HTR-8/SVneo (cell line): ENCODE data around the gene TBL1X.
A peak's percentile ranks its signal among the peaks of the same experiment; 100 is the strongest.

Experiments
- DNase-seq: peaks from one replicate; pipeline ENCODE4 v3.0.0; 2011; ENCODE audit warnings: low spot score, mixed read lengths; ENCODE audit not compliant: insufficient read length
- FAIRE-seq: peaks from 2 replicates; lab custom pipeline; 2011; peaks lifted over from hg19 to GRCh38; lab: Jason Lieb, UNC

Gene TBL1X

DNA sequence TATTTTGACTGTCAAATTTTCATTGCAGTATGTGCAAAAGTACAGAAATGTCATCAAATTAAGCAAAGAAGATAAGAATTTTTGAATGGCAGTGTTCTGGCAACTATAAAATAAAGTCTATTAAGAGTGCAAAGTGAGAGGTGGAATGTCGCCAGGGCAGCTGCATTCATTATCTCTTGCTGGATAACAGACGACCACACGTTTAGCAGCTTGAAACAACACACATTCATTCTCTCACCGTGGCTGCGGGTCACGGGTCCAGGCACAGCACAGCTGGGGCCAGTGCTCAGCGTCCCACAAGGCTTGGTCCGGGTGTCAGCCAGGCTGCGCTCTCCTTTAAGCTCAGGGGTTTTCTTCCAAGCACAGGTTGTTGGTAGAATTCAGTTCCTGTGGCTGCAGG lies 186.9 kb downstream of the TBL1X start:
- FAIRE-seq (no peak), DNase-seq (no peak)

DNA sequence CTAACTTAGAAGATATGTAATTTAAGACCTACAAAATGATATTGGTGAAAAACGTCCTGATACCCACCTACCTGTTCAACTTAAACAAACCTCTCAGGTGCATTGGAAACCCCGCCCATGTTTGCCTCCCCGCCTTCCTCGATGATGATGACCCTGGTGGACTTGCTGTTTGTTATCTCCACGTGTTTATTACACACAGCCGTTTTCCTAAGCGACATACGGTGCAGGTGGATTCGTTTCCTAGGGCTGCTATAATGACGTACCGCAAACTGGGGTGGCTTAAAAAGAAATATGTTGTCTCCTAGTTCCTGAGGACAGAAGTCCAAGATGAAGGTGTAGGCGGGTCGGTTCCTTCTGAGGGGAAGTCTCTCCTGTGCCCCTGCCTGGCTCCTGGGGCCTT lies 190.1 kb downstream of the TBL1X start:
- FAIRE-seq (no peak), DNase-seq (no peak)

DNA sequence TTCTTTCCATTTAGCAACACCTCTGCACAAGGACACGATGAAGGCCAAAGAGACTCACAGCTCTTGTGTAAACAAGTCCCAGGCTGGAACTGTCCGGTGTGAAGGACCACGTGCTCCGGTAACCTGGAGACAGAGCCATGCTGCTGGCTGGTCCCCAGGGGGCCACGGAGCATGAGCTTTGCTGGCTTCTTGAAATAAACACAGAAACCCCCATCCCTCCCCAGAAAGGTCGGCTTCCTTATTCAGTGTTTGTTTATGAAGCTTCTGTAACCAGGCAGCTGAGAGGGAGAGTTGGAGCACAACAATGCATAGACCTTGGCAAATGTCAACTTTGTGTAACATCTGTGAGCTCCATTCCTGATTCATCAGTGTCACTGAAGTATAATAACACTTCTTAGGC lies 191.4 kb downstream of the TBL1X start:
- DNase-seq (no peak), FAIRE-seq (no peak)

DNA sequence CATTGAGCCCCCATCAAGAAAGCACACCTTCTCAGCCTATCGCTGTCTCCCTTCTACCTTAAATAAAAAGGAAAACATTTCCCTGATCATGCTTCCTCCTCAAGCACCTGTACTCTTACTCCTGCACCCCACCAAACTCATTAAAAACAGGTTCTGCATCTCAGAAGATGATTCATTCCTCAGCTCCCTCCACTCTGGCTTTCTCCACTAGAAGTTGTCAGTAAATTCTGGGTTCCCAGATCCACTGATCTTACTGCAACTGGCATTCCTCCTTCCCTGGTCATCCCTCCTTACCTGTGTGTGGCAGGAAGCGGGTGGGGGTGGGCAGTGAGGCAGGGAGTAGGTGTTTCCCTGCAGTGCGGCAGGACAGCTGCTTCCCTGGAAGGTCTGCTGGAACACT lies 192.0 kb downstream of the TBL1X start:
- FAIRE-seq: no peak

DNA sequence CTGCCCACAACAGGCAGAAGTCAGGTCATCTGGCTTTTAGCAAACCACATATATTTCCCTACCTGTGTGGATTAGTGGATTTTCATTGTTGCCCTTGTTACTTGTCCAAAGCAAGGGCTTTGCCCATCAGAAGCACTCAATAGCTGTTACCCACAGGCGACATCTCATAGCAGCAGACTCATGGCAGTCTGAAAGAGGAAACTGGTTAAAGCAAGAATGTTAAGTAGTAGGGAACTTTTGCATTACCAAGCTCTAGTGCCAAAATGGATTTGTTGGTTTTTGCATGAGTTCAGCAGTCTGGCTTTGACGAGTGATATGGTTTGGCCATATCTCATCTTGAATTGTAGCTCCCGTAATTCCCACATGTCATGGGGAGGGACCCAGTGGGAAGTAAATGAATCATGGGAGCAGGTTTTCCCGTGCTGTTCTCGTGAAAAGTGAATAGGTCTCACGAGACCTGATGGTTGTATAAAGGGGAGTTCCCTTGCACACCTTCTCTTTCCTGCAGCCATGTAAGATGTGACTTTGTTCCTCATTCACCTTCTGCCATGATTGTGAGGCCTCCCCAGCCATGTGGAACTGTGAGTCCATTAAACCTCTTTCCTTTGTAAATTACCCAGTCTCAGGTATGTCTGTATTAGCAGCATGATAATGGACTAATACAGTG lies 192.9 kb downstream of the TBL1X start:
- FAIRE-seq (no peak), DNase-seq (no peak)

More for the DNA sequence above, 192.0 kb downstream of the TBL1X start:
- DNase-seq: no peak

DNA sequence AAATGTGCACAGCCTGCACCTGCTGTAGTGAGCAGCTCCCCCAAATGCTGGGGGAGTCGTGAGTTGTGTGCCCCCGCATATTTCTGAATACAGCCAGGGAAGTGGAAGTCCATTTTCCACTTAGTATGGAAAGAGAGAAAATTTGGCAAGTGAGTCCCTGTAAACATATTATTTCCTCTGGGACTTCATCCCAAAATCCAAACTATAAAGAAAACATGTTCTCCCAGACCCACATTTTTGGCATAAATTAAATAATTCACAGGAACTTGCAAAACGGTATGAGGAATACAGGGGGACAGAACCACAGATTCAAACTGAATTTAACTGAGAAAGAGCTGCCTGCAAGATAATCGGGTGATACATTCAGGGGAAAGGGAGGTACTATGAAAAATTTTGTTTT lies 193.6 kb downstream of the TBL1X start:
- FAIRE-seq: no peak
- no peak for DNase-seq

DNA sequence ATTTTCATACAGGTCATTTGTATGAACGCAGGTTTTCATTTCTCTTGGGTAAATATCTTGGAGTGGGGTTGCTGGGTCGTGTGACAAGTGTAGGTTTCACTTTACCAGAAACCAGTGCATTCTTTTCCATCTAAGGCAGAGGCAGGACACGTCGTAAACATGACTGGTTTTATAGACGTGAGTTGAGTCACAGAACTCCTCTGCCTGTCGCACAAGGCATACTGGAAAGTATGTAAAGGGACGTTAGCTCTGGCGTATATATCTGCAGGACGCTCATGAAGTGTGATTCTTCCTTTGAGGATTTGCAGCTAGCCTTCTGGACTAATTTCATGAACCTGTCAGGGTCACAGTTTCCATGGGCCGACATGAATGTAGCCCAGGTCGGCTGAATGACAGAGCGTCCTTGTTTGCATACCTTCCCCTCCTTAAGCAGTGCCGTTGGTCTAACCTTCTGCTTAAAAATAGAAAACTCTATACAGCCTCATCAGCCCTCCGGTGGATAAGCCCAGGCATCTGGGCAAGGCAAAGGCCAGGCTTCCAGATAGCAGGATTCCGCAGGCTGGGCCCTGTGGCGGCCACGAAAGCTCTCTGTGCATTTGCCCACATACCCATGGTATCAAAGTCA lies 194.8 kb downstream of the TBL1X start:
- peak; percentile 33 for FAIRE-seq
- DNase-seq: no peak

DNA sequence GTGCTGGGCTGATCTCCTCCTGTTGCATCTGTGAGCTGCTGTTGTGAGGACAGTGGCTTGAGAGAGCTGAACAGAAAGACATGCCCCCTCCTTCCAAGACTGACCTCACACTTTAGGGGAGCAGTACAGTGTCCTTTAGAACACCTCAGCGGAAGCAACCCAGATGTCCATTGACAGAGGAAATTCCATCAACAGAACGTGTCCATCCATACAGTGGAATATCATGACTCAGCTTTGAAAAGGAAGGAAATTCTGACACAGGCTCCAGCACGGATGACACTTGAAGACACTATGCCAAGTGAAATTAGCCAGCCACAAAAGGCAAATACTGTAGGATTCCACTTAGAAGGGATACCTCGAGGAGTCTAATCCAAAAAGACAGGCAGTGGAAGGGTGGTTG lies 197.3 kb downstream of the TBL1X start:
- FAIRE-seq (no peak), DNase-seq (peak; percentile 15)

DNA sequence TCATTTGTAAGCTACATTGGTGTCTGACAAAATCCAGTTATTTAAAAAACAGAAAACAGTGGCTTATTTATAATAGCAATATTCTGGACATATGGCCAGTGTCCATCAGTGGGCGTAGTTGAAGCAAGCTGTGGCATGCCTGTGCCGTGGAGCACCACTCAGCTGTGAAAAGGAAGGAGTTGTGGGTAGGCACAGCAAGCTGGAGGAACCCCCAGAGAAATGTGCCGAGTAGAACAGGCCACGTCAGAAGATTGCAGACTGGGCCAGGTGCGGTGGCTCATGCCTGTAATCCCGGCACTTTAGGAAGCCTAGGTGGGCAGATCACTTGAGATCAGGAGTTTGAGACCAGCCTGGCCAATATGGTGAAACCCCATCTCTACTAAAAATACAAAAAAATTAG lies 198.4 kb downstream of the TBL1X start:
- no peak for DNase-seq
- no peak for FAIRE-seq

DNA sequence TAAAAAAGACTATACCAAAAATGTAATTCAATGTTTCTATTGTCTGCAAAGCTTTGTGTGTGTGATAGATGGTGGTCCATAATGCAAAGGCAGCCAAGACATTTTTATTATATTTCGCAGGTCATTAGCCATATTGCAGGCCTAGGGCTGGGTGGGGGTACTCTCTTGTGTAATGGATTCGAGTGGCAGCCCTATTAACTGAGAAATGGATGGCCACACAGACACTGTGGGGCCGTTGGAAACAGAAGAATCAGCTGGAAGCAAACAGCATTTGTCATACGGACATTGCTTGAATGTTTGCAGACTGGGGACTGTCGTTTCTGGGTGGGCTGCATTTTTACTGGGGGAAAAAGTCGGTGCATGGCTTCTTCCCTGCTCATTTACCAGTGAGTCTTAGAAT lies 199.4 kb downstream of the TBL1X start:
- FAIRE-seq: no peak
- DNase-seq: no peak

DNA sequence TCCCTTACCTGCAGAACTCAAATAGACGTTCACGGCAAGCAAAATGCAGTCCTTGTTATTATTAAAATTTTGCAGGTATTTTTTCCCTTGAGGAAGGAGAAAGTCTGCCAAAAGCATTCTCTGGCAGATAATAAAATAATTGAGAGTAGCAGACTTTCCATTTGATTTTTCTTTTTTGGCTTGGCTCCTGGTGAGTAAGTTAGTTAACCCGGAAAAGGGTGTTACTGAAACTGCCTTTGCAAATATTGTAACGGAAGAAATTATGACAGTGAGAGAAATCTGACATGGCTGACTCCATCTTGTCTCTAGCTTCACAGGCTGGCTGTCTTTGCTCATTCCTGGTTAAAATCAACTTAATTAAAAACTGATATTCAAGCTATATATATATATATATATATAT lies 200.3 kb downstream of the TBL1X start:
- FAIRE-seq (no peak), DNase-seq (no peak)

DNA sequence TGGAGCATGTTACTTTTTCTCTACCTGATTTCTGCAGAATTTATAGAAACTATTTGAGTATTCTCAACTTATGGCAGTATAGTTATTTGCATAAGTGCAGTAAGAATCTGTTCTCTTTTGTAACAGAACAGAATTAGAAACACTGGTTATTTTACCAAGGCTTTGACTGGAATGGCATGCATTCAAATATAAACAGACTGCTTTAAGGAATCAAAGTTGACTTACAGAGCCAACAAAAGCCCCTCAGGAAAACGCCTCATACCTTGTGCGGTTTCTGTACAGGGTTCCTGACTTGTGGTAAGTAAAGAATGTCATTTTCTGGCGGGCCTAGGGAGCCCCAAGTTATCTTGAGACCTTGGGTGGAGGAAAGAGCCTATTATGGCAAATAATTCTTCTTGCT lies 203.7 kb downstream of the TBL1X start:
- DNase-seq: no peak
- FAIRE-seq: no peak

DNA sequence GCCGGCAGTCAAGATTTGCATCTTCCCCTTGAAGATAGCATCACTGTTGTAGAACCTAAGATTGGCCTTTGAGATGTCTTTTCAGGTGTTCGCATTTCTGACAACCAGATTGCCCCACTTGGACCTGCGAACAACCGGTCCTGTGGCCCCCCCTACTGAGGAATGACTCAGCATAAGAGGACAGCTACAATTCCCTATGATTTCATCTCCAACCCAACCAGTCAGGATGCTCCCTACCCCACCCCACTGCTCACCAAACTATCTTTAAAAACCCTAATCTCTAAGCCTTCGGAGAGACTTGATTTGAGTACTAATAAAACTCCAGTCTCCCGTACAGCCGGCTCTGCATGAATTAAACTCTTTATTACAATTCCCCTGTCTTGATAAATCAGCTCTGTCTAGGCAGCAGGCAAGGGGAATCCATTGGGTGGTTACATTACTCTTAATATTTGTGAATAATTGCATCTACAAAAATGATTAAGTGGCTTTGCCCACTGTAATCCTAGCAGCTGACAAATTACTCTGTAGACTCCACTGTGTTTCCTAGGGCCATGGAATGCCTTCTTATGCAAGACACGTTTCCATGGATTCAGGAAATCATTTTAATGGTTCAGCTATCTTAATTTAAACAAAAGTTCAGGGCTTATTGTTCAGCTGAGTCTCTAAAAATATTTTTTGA lies 205.4 kb downstream of the TBL1X start:
- FAIRE-seq (no peak), DNase-seq (no peak)

DNA sequence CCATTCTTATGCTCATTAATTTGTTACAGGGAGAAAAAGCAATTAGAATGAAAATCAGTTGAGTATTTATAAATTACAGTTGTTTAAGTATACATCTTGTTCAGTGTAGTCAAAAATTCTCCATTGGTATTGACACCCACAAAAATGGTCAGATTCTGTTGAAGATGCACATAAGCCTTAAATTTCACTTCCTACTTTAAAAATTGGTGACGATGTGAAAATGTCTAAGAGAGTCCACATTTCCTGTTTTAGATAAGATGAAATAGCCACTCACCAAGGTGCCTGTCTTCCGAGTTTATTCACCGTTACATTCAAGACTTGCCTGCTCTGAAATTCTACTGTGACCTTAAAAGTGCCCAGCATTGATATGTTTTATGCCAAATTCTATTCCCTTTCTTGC lies 207.1 kb downstream of the TBL1X start:
- no peak for FAIRE-seq

DNA sequence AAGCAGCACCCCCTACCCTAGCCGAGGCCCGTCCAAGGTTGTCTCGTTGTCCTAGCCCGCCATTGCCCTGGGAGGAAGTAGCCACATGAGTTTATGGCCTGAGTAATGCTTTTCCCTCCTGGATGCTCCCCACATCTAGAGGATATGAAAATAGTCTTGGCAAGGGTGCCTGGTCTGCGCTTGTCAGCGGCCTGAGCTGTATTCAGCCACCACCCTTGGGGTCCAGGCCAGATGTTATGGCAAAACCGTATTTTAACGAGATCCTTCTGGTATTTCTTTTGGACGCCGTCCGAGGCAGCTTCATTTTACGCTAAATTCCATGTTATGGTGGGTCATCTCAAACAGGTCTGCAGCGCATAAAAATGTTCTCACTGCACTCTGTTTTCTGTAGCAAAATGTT lies 211.4 kb downstream of the TBL1X start:
- FAIRE-seq (no peak), DNase-seq (no peak)

More for the DNA sequence above, 207.1 kb downstream of the TBL1X start:
- DNase-seq: no peak

DNA sequence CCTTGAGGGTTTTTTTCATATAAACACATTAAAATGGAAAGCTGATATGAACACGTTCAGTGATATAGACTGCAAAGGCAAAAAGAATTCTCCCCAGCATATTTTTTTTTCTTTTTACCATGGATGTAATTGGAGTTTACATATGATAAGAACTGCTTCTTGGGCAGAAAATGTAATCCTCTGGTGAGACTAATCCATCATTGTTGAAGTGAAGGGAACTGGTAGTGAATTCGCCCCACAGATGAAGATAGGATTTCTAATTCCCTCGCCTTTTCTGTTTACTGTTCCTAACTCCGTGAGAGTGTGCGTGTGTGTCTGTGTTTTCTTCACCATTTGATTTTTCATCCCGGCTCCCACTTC lies 211.9 kb downstream of the TBL1X start:
- DNase-seq (no peak), FAIRE-seq (no peak)

DNA sequence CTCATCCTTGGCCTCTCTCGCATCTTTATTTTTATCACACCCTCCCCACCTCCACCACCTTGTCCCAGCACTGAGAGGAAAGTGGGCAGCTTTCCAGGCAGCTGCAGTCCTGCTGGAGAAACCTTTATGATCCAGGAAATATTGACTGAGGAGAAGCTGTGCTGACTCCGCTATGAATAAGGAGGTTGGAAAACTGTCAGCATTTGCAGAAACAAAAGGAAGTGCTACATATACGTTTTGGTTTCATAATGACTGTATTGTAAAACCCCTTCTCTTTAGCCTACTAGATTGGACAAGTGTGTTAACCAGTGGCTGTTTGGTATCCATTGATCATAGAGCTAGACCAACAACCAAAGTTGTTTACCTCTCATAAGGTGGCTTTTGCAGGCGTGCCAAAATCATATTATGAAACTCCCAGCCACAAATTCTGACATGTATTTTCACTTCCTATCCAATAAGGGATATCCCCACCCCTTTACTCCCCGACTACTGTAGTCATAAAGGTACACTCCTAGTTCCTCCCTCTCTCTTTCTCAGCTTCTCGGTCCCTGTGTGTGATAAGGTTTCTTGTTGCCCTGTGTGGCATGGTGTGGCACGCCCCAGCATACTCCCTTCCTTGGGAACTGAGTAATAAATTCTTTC lies 212.4 kb downstream of the TBL1X start:
- FAIRE-seq: no peak
- DNase-seq: no peak

DNA sequence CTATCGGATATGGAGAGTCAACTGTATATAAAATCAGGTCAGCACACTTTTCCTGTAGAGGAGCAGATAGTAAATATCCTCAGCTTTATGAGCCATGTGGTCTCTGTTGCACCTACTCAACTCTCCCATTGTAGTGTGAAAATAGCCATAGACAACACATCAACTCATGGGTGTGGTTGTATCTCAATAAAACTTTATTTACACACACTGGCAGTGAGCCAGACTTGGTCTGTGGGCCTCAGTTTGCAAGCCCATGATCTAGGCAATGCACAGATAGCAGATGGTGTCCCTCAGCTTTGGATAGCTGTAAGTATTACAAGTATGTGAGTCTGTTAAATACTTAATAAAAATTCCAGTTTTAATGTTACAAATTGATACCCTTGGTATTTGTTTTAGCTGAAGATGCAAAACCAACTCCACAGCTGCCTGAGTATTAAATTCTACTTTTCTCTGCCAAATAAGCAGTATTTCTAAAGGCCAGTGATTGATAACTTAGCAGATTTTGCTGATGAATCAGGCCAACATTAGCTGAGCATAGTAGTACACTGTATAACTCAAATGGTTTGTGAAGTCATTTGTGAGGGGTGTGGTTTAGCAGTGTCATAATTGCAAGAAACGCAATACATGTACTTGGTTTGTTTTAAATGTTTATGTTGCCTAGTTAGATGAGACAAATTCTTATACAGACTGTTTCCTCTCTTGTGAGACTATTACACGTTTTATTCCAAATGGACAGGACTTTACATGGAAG lies 213.5 kb downstream of the TBL1X start:
- FAIRE-seq (no peak), DNase-seq (no peak)

DNA sequence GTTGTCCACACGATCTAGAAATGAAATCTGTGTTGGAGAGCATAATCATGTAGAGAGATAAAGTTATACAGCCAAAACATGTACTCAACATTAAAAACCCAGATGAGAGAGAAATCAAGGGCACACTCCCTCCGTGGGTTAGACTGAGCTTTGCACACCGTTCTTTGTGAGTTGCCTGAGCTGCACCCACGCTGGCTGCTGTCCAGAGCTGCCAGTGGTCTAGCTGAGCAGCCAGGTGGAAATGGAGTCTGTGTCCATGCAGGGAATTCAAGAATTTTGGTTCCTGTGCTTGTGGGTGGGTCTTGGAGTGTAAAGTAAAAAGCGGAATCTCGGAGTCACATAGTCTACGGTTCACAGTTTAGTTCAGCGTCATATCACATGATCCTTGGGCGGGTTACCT lies 216.2 kb downstream of the TBL1X start:
- FAIRE-seq (no peak), DNase-seq (no peak)

DNA sequence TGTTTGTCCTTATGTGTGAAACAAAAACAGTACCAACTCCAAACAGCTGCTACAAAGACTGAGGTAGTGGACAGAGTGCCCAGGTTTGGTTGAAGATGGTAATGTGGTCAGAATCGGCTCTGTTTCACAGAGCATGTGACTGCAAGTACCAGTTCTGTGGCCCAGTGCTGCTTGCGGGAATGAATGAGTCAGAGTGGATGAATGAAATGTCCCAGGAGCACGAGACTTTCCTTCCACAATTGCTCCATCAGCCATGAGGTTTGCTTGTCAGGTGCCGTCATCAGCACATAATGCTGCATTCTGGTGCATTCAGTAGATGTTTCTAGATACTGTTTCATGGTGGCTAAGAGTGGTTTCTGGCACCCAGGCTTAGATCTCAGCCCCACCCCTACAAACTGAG lies 216.6 kb downstream of the TBL1X start:
- DNase-seq (no peak), FAIRE-seq (no peak)

DNA sequence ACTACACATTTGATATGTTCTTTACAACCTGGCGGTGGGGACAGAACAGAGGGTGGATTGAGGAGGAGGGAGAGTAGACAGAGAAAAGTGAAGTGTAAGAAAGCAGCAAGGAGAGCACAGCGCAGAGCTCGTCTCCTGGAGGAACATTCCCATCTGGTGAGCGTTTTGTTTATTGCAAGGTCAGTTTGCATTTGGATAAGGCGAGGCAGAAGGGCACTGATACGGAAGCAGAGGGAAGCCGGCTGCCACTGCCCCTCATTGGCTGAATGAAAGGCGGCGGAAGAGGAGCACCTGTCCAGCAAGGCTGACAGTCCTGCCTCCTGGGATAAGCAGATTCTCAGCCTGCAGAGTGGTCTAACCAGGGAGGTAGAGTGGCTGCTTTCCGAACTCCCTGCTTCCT lies 217.6 kb downstream of the TBL1X start:
- no peak for FAIRE-seq
- no peak for DNase-seq
